HG03439 (cell line): ENCODE measurements around the gene CHPF2.

Experiments used
- ATAC-seq: cut with Tn5 transposase; IDR thresholded peaks from one replicate; pipeline ENCODE4 v1.9.1; 2021; ENCODE audit warnings: mild to moderate bottlenecking, moderate library complexity; ENCODE audit not compliant: unreplicated experiment

Gene CHPF2

DNA sequence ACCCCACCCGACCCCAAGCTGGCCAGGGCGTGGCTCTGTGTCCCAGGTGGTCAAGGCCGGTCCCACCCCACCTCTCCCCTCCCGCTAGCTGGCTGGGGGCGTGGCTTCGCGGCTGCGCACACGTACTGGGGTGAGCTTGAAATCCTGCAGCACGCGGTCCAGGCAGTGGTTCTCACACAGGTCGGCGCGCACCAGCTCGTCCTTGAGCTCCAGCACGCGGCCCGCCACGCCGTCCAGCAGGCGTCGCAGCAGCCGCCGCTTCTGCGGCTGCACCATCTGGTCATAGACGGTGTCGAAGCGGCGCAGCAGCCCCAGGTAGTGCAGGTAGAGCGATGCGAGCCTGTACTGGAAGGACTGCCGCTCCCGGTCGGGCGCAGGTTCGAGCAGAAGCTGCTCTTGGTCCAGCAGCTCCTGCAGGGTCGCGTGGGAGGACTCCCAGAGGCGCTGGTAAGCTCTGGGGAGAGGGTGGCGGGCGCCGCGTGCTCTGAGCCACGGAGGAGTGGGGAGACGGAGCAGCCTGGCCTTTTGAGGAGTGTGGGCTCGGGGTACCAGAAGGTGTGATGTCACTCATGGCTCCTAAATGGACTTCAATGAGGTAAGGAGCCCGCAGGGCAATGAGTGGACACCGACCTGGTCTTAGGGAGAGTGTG, 27.8 kb upstream of the CHPF2 start:
- no peak for ATAC-seq

DNA sequence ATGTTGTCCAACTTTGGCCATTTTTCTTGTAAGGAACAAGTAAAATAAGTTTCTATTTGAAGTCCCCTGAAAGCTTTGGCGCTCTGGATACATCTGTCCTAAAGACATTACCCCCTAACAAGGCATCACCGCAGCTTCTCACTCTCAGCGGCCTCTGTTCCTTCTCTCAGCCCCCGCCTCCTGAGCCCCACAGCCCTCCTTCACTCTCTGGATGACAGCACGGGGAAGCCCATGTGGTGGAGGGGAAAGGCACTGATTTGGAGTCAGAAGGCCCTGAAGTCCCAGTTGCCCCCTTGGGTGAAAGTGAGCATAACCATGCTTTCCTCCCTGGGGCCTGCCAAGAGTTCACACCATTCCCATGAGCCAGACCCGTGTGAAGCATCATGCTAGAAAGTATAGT, 26.6 kb upstream of the CHPF2 start:
- no peak for ATAC-seq

DNA sequence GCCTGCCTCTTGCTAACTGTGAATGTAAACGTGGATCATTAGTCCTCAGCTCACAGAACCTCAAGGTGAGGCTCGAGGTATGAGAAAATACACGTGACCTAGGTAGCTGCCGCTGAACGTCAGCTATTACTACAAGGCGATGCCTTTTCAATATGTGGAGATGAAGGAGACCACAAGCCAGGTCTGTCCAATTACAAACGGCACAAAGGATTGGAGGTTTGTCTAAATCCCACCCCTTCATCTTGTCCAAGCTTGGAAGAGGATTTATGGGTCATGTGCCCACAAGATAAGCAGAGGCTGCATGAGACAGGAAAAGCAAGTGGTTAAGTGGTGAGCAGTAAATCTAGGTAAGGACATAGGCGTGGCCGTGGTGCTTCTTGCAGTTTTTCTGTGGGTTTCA, 25.4 kb upstream of the CHPF2 start:
- ATAC-seq: no peak

DNA sequence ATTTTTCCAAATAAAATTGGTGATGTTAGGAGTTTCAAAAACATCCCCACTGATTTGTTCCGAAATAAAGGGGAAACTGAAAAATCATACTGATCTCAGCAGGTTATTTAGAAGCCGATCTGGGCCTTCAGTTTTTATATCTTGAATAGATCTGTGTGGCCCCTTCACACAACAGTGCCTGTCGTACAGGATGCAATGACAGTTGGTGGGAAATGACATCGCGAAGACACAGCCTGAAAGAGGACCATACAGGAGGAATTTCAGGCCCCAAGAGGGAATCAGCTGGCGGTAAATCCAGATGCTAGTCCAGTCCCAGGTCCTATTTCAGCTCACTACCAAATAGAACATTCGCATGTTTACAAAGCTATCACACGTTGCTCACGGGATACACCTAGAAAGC, 25.0 kb upstream of the CHPF2 start:
- ATAC-seq: no peak

DNA sequence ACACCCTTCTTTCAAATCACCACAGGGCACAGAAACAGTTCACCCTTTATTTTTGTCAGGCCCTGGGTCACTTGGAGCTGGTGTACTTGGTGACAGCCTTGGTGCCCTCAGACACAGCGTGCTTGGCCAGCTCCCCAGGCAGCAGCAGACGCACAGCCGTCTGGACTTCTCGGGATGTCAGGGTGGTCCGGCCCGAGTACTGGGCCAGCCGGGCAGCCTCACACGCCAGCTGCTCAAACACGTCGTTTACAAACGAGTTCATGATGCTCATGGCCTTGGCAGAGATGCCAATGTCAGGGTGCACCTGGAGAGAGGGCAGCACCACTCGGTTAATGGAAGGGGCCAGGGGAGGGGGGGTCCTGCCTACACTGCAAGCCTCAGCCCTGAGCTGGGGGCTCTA, 24.5 kb upstream of the CHPF2 start:
- no peak for ATAC-seq

GRCh38 chr7:151208253-151208862, 23.9 kb upstream of the CHPF2 start:
- no peak for ATAC-seq

DNA sequence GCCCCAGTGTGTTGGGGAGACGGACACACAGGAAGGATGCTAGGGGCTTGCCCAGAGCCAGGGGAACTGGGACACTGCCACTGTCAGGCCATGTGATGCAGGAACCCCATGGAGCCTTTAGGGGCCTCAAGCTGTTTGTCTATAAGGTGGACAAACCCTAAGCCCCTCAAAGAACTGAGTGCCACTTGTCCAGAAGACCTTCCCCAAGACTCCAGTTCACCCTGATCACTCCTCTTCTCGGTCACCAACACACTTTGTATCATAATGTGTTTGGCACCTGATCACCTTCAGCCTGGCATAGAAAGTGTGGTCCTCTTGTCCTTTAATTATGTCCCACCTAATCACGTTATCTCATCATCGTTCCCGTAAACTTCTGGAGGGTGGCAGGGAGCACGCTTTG, 22.7 kb upstream of the CHPF2 start:
- ATAC-seq: no peak

GRCh38 chr7:151210087-151210854, 22.0 kb upstream of the CHPF2 start, which contains the start of gene H2BK1:
Gene H2BK1 (minus strand): TSS chr7:151210488. CDS start chr7:151210318, 170 bp downstream.
- ATAC-seq: no peak

GRCh38 chr7:151211155-151211772, 21.0 kb upstream of the CHPF2 start:
- ATAC-seq: no peak

GRCh38 chr7:151212626-151213025, 19.7 kb upstream of the CHPF2 start:
- ATAC-seq: no peak

- ATAC-seq: no peak
These were observed 18.5 kb upstream of the CHPF2 start for GRCh38 chr7:151213826-151214225.

- ATAC-seq: no peak
These were observed 16.9 kb upstream of the CHPF2 start for GRCh38 chr7:151215396-151215795.

GRCh38 chr7:151218170-151218569, 14.1 kb upstream of the CHPF2 start:
- ATAC-seq: no peak

DNA sequence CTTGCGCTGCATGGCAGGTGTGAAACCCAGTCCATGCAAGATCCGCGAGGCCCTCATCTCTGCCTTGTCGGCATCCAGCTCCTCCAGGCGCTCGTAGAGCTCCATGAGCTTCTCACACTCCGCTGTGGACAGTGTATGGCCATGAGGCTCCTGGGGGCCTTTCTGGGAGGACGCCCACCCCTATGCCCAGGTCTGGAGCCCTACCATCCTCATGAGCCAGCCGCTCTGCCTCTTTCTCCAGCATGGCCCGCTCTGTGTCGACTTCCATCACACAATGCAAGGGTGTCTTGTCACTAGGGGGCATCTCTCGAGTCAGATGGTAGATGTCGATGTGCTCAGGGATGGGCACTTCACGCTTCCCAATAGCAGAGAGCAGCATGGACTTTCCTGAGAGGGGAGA, 8.6 kb upstream of the CHPF2 start:
- ATAC-seq: no peak

DNA sequence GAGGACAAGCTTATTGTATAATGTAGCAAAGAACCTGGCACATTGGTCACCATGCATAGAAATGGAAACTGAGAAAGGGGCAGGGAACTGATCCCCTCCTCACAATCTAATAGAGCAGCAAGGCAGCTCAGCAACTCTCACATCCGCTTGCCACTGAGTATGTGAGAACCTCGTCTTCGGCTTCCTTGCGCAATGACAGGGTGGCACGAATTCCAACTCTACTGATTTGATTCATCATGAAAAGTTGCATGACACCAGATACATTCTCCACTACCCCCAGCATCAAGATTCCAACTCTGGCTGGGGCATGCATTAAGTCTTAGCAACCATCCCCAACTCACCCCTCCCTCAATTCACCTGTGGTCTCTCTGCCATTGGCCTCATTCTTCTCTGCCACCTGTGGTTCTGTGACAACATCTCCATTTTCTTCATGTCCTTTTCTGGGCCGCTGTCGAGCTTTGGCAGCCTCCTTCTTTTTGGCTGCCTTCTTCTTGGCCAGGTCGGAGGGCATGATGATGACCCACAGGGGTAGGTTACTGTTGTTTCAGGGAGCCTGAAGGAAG, 6.3 kb upstream of the CHPF2 start:
- ATAC-seq: no peak

GRCh38 chr7:151226560-151226874, 5.8 kb upstream of the CHPF2 start:
- ATAC-seq: peak; percentile 14

GRCh38 chr7:151226875-151227782, 5.2 kb upstream of the CHPF2 start, which contains the start of gene ABCF2:
Gene ABCF2 (minus strand): TSS chr7:151227205. CDS start chr7:151226458, 747 bp downstream.
- peak; percentile 97 for ATAC-seq

DNA sequence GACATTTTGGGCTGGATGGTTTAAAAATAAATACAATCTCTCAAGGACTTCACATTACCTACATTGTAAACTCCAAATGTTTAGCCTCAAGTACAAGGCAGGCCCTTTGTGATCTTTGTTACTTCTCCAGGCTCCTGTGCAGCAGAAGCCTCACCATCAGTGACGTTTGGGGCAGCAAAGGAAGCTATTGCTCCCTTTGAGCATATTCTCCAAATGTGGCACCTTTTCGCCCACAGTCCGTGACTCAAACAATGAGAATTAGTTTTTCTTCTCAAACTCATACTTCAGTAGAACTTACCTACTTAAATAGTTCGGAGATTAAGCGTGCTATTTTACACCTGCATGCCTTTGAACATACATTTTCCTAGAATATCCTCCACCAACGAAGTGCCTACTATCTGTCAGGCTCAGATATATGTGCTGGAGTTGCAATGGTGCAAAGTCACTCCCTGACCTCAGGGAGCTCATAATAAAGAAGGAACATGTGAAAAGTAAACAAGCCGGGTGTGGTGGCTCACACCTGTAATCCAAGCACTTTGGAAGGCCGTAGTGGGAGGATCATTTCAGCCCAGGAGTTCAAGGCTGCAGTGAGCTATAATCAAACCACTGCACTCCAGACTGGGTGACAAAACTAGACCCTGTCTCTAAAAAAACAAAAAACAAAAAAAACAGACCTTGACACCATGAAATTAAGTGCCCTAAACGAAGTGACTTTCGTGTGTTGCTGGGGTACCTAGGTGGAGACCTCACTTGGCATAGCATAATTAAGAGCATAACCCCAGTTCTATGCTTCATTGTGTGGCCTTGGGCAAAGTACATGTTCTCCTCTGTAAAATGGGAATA, 4.0 kb upstream of the CHPF2 start:
- no peak for ATAC-seq

DNA sequence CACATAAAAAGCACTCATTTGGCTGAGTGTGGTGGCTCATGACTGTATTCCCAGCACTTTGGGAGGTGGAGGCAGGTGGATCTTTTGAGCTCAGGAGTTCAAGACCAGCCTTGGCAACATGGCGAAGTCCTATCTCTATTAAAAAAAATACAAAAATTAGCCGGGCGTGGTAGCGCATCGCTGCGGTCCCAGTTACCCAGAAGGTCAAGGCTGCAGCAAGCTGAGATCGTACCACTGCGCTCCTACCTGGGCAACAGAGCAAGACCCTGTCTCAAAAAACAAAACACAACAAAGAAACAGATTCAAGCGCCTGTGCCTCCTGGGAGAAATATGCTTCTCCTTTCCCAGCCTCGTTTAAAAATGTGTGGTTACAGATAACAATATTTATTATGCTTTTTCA, 3.0 kb upstream of the CHPF2 start:
- no peak for ATAC-seq
